ENCODE data around the gene ZDHHC7.

DNA sequence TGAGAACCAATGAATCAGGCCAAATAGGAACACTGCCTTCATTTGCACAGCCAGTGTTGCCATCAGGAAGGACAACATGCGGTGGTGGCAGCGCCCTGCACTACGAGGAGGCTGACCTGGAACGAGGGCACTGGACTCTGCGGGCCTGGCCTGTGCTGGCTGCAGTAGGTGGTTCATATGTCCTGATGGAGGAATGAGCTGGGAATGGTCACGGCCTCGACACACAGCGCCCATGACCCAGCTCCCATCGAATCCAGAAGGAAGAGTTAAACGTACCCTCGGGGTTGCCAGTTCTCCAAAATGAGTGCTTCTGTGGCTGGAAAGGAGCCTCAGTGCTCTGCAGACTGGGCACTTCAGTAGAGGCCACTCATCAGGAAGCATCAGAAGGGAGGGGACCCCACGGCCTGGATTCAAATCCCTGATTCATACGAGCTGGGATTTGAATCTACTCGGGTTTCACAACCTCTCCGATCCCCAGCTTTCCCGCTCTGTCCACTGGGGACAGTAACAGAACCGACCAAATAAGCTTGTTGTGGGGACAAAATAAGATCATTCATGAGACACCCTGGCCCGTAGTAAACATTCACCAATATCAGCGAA lies 85.5 kb downstream of the ZDHHC7 start:
- TF ChIP-seq, protein P1, sequence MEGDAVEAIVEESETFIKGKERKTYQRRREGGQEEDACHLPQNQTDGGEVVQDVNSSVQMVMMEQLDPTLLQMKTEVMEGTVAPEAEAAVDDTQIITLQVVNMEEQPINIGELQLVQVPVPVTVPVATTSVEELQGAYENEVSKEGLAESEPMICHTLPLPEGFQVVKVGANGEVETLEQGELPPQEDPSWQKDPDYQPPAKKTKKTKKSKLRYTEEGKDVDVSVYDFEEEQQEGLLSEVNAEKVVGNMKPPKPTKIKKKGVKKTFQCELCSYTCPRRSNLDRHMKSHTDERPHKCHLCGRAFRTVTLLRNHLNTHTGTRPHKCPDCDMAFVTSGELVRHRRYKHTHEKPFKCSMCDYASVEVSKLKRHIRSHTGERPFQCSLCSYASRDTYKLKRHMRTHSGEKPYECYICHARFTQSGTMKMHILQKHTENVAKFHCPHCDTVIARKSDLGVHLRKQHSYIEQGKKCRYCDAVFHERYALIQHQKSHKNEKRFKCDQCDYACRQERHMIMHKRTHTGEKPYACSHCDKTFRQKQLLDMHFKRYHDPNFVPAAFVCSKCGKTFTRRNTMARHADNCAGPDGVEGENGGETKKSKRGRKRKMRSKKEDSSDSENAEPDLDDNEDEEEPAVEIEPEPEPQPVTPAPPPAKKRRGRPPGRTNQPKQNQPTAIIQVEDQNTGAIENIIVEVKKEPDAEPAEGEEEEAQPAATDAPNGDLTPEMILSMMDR (IDR thresholded peaks at IDR 0.05; ENCODE audit: low read depth, low read length, missing input control), result no peak
- TF ChIP-seq TAF1 (conservative IDR thresholded peaks at IDR 0.05), result no peak
- no peak for TF ChIP-seq RAD21 (IDR thresholded peaks at IDR 0.05)
- TF ChIP-seq, protein P2, sequence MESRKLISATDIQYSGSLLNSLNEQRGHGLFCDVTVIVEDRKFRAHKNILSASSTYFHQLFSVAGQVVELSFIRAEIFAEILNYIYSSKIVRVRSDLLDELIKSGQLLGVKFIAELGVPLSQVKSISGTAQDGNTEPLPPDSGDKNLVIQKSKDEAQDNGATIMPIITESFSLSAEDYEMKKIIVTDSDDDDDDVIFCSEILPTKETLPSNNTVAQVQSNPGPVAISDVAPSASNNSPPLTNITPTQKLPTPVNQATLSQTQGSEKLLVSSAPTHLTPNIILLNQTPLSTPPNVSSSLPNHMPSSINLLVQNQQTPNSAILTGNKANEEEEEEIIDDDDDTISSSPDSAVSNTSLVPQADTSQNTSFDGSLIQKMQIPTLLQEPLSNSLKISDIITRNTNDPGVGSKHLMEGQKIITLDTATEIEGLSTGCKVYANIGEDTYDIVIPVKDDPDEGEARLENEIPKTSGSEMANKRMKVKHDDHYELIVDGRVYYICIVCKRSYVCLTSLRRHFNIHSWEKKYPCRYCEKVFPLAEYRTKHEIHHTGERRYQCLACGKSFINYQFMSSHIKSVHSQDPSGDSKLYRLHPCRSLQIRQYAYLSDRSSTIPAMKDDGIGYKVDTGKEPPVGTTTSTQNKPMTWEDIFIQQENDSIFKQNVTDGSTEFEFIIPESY (IDR thresholded peaks at IDR 0.05), result no peak

Measured in liver (tissue), 3 donors.